ENCODE measurements around the gene SYNE2. TPM values are rescaled to one million over a fixed set of nuclear protein-coding genes. Genes with fewer than 3 reads are reported as not detected.

Gene SYNE2
- total RNA-seq, 1 donor from 2014 or later = 44.2 TPM

- TF ChIP-seq, protein P1, sequence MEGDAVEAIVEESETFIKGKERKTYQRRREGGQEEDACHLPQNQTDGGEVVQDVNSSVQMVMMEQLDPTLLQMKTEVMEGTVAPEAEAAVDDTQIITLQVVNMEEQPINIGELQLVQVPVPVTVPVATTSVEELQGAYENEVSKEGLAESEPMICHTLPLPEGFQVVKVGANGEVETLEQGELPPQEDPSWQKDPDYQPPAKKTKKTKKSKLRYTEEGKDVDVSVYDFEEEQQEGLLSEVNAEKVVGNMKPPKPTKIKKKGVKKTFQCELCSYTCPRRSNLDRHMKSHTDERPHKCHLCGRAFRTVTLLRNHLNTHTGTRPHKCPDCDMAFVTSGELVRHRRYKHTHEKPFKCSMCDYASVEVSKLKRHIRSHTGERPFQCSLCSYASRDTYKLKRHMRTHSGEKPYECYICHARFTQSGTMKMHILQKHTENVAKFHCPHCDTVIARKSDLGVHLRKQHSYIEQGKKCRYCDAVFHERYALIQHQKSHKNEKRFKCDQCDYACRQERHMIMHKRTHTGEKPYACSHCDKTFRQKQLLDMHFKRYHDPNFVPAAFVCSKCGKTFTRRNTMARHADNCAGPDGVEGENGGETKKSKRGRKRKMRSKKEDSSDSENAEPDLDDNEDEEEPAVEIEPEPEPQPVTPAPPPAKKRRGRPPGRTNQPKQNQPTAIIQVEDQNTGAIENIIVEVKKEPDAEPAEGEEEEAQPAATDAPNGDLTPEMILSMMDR (conservative IDR thresholded peaks at IDR 0.05; ENCODE audit: low read depth, low read length) = no peak
- DNase-seq (ENCODE audit: low read depth) = no peak
- no peak overlapping the region for H3K4me3 ChIP-seq (ENCODE audit: low read depth, low read length)
These were observed 87.6 kb downstream of the SYNE2 start for GRCh38 chr14:63940387-63940786.

DNA sequence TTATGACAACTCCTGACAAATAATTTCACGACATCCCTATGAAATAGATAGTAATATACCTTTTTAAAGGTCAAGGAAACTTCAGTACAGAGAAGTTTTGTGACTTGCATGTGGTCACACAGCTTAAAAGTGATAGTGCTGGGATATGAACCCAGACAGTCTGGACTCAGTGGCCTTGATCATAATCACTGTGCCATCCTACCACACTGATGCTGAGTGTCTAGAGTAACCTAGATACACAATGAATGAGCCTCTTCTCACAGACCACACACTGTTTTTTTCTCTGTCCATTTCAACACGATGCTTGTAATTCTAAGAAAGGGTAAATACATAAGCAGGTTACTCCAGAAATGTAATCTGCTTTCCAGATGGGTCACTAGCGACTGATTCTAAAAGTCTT is 88.2 kb downstream of the SYNE2 start:
- DNase-seq (ENCODE audit: low read depth) = no peak
- H3K4me3 ChIP-seq (ENCODE audit: low read depth, low read length) = no peak overlapping the region
- TF ChIP-seq, protein P1 (conservative IDR thresholded peaks at IDR 0.05; ENCODE audit: low read depth, low read length) = no peak

DNA sequence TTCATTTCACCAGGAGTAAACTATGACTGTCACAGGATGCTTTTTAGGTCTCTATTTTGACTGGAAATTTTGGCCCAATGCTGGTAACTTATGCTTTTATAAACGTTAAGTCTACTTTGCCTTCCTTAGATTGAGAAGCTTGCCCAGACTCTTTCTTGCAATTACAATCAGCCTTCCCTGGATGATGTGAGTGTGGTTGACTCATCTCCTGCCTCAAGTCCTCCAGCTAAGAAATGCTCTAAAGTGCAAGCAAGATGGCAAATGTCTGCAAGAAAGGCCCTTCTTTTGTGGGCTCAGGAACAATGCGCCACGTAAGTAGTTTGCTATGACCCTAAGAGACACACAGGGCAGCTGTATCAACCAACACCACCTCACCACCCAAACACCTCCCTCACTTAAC is 96.9 kb downstream of the SYNE2 start:
- no peak for DNase-seq (ENCODE audit: low read depth)

GRCh38 chr14:63951021-63951420 is 98.2 kb downstream of the SYNE2 start:
- TF ChIP-seq, protein P1 (conservative IDR thresholded peaks at IDR 0.05; ENCODE audit: low read depth, low read length) = no peak
- no peak overlapping the region for H3K4me3 ChIP-seq (ENCODE audit: low read depth, low read length)
- no peak for DNase-seq (ENCODE audit: low read depth)

More for the DNA sequence above, 96.9 kb downstream of the SYNE2 start:
- H3K4me3 ChIP-seq (ENCODE audit: low read depth, low read length) = no peak overlapping the region
- TF ChIP-seq, protein P1 (conservative IDR thresholded peaks at IDR 0.05; ENCODE audit: low read depth, low read length) = no peak

- H3K4me3 ChIP-seq (ENCODE audit: low read depth, low read length) = no peak overlapping the region
- TF ChIP-seq, protein P1 (conservative IDR thresholded peaks at IDR 0.05; ENCODE audit: low read depth, low read length) = no peak
- no peak for DNase-seq (ENCODE audit: low read depth)
These were observed 98.6 kb downstream of the SYNE2 start for GRCh38 chr14:63951429-63951828.

DNA sequence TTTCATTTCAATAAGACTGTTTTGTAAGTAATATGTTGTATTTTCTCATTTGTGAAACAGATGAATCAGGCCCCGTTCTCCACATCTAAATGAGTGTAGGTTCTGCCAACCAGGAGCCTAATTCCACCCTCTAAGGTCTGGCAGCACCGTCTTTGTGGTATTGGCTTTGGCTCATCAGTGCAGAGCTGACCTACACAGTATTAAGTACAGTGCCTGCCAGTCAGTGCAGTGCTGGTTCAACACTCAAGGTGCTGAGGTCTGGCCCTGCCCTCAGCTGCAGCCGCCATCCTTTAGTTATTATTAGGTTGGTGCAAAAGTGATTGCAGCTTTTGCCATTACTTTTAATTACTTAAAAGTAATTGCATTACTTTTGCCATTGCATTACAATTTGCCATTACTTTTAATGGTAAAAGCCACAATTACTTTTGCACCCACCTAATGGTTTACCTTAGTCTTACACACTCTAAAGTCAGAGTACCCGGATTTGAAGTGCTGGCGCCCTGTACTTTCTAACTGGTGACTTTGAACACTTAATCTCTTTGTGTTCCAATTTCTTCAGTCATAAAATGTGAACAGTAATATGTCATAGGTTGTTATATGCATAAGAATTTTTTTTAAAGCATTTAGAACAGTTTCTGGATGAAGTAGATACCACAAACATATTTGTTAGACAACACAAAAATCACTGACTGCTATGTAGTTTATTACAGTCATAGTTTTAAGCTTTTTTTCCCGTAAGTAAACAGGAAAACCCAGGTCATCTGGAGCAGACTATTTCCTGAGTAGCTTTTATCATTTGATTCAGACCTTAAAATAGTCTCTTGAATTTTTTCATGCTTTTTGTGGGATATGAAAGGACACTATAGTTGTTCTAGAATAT is 99.5 kb downstream of the SYNE2 start:
- TF ChIP-seq, protein P1 (conservative IDR thresholded peaks at IDR 0.05; ENCODE audit: low read depth, low read length) = no peak
- DNase-seq (ENCODE audit: low read depth) = no peak
- H3K4me3 ChIP-seq (ENCODE audit: low read depth, low read length) = no peak overlapping the region
